ENCODE data around the gene CGB8. TPM values are rescaled to one million over a fixed set of nuclear protein-coding genes. Genes with fewer than 3 reads are reported as not detected.
"Not testable (repeated sequence)": the region's sequence is repeated elsewhere in the genome, so short reads cannot be mapped to it uniquely, and the experiment has no call there.

Gene CGB8
- total and polyA plus RNA-seq, 2 of the 4 experiments (the other 2 are of a cell fraction), result 0.48 TPM; not detected in 1

DNA sequence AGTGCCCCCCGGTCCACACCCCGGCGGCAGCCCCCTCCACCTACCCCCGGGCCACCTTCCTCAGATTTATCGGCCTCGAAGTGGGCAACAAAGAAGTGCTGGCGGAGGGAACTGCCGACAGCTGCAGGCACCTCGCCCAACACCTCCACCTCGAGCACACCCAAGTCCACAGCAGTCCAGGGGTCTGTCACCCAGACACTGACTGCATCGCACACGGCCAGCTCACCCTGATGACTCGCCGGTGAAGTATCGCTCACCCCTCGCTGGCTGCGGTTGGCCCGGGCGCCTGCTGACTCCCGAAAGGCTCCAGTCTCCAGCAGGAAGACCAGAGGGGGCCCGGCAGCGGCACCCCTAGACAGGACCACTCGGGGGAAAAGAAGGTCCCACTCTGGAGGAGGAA lies 23.3 kb downstream of the CGB8 start:
- H3K9me3 ChIP-seq (ENCODE audit: control insufficient read depth, insufficient read depth, low read length); POLR2A ChIA-PET (ENCODE audit: unreplicated experiment); H3K18ac ChIP-seq (ENCODE audit: low read depth, low read length); H4K91ac ChIP-seq (ENCODE audit: insufficient read depth, low read depth, low read length); H2BK5ac ChIP-seq (ENCODE audit: low read depth, low read length, poor library complexity, severe bottlenecking); H2AK5ac ChIP-seq (ENCODE audit: low read depth, low read length); dilution Hi-C loops (cut with HindIII; ENCODE audit: low sequenced_read_pairs, unreplicated experiment); H3K27me3 ChIP-seq (ENCODE audit: control insufficient read depth, insufficient read depth, low read length); intact Hi-C loops (cut with micrococcal nuclease); H3K14ac ChIP-seq (replicated peaks; ENCODE audit: low read depth, low read length); H3K79me1 ChIP-seq (ENCODE audit: low read depth in 1 of 2, low read length in 2 of 2); H3K4me3 ChIP-seq (ENCODE audit: insufficient read depth, low read depth, low read length); H4K5ac ChIP-seq (ENCODE audit: low read depth, low read length); BruUV-seq (replicated peaks); CTCF ChIA-PET; H3K4me1 ChIP-seq (ENCODE audit: control insufficient read depth, insufficient read depth, low read length); H3K27ac ChIP-seq (ENCODE audit: insufficient read depth, low read length); H3K4me2 ChIP-seq (ENCODE audit: low read depth, low read length); H4K20me1 ChIP-seq (ENCODE audit: insufficient read depth, low read length); H2AK9ac ChIP-seq (replicated peaks; ENCODE audit: low read depth, low read length, poor library complexity); in situ Hi-C loops (cut with MboI; ENCODE audit: low sequenced_read_pairs); H3K56ac ChIP-seq (ENCODE audit: extremely low read depth, insufficient read depth, low read length); H4K8ac ChIP-seq (ENCODE audit: low read depth in 2 of 2, low read length in 2 of 2); H3K36me3 ChIP-seq (ENCODE audit: control insufficient read depth, insufficient read depth, low read length); H2BK15ac ChIP-seq (ENCODE audit: low read depth, low read length); H3K9ac ChIP-seq (ENCODE audit: low read depth, low read length); H3K9me1 ChIP-seq (ENCODE audit: insufficient read depth, low read length); H2BK20ac ChIP-seq (ENCODE audit: low read depth, low read length); H3K23ac ChIP-seq (ENCODE audit: low read depth, low read length); H2AFZ ChIP-seq (replicated peaks; ENCODE audit: low read length, poor library complexity): not testable (repeated sequence)
- ATAC-seq (ENCODE audit: low read depth) (peak; percentile 79), DNase-seq (peak; percentile 14)
- Histone ChIP-seq H3K4ac (ENCODE audit: low read depth, low read length) (peak overlapping the region; percentile 72; the same call in 1 of the 2 replicates), H2BK120ac (ENCODE audit: low read depth, low read length) (0 out of 2 replicates have a peak overlapping the region, but pooled peaks have one; percentile 64)
- WGBS, 2 experiments (ENCODE audit: extremely low coverage in 2 of 2, insufficient read length in 1 of 2), result no CpG with 5 or more reads among the region's 23 CpGs

DNA sequence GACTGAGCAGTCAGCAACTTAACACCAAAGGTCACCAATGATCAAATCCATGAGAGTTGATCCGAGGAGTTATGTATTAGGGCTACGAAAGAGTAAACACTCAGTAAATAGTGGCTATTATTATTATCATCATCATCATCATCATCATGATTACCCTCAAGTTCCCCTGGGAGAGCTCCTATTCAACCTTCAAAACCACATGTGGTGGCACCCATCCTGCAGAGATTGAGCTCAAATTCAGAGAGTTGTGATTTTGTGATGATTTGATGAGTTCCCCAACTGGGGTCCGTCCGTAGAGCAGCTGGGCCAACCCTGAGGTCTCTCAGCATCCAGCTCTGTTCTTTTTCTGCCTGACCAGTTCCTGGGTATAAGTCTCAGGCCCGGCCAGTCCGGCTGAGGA lies 23.8 kb downstream of the CGB8 start:
- in situ Hi-C loops (cut with MboI; ENCODE audit: low sequenced_read_pairs); H4K5ac ChIP-seq (ENCODE audit: low read depth, low read length); H3K23ac ChIP-seq (ENCODE audit: low read depth, low read length); BruUV-seq (replicated peaks); H3K9ac ChIP-seq (ENCODE audit: low read depth, low read length); H3K4me3 ChIP-seq (ENCODE audit: insufficient read depth, low read depth, low read length); H3K4me1 ChIP-seq (ENCODE audit: control insufficient read depth, insufficient read depth, low read length); H2BK15ac ChIP-seq (ENCODE audit: low read depth, low read length); H2AK5ac ChIP-seq (ENCODE audit: low read depth, low read length); ATAC-seq (ENCODE audit: low read depth); H4K91ac ChIP-seq (ENCODE audit: insufficient read depth, low read depth, low read length); DNase-seq; CTCF ChIA-PET; dilution Hi-C loops (cut with HindIII; ENCODE audit: low sequenced_read_pairs, unreplicated experiment); H3K56ac ChIP-seq (ENCODE audit: extremely low read depth, insufficient read depth, low read length); H4K8ac ChIP-seq (ENCODE audit: low read depth in 2 of 2, low read length in 2 of 2); H3K27me3 ChIP-seq (ENCODE audit: control insufficient read depth, insufficient read depth, low read length); H3K18ac ChIP-seq (ENCODE audit: low read depth, low read length); H2AFZ ChIP-seq (replicated peaks; ENCODE audit: low read length, poor library complexity); POLR2A ChIA-PET (ENCODE audit: unreplicated experiment); H3K4me2 ChIP-seq (ENCODE audit: low read depth, low read length); H3K36me3 ChIP-seq (ENCODE audit: control insufficient read depth, insufficient read depth, low read length); H2BK20ac ChIP-seq (ENCODE audit: low read depth, low read length); H3K79me1 ChIP-seq (ENCODE audit: low read depth in 1 of 2, low read length in 2 of 2); H3K4ac ChIP-seq (ENCODE audit: low read depth, low read length); H3K27ac ChIP-seq (ENCODE audit: insufficient read depth, low read length); H2BK120ac ChIP-seq (ENCODE audit: low read depth, low read length); H2BK5ac ChIP-seq (ENCODE audit: low read depth, low read length, poor library complexity, severe bottlenecking); intact Hi-C loops (cut with micrococcal nuclease); H4K20me1 ChIP-seq (ENCODE audit: insufficient read depth, low read length); H3K14ac ChIP-seq (replicated peaks; ENCODE audit: low read depth, low read length); H3K9me1 ChIP-seq (ENCODE audit: insufficient read depth, low read length); H2AK9ac ChIP-seq (replicated peaks; ENCODE audit: low read depth, low read length, poor library complexity); H3K9me3 ChIP-seq (ENCODE audit: control insufficient read depth, insufficient read depth, low read length): not testable (repeated sequence)
- no CpG with 5 or more reads among the region's 6 CpGs for WGBS, 2 experiments (ENCODE audit: extremely low coverage in 2 of 2, insufficient read length in 1 of 2)

Measured in IMR-90 (cell line).